Astrocyte (in vitro differentiated cells and primary cell): ENCODE measurements around the gene SLC19A1. TPM values are rescaled to one million over a fixed set of nuclear protein-coding genes. Genes with fewer than 3 reads are reported as not detected.

Experiments
- DNase-seq: peaks from one replicate; pipeline ENCODE4 v3.0.0-alpha.2; 2010; ENCODE audit warnings: low read depth
- FAIRE-seq: peaks from 2 replicates; lab custom pipeline; 2011; peaks lifted over from hg19 to GRCh38; lab: Jason Lieb, UNC
- H2AFZ ChIP-seq: 2 replicates; pipeline ENCODE4 v1.6.0; 2012; ENCODE audit warnings: low read depth, low read length, inconsistent platforms
- H3K27ac ChIP-seq: 2 replicates; pipeline ENCODE4 v1.5.1; 2011; ENCODE audit warnings: low read depth, low read length, inconsistent platforms
- H3K27me3 ChIP-seq: 2 replicates; pipeline ENCODE4 v1.6.0; 2011; ENCODE audit warnings: low read length, inconsistent platforms; ENCODE audit not compliant: insufficient read depth
- H3K36me3 ChIP-seq: 2 replicates; pipeline ENCODE4 v1.5.1; 2011; ENCODE audit warnings: low read length, inconsistent platforms; ENCODE audit not compliant: insufficient read depth
- H3K4me1 ChIP-seq: 2 replicates; pipeline ENCODE4 v1.5.1; 2011; ENCODE audit warnings: low read length, inconsistent platforms; ENCODE audit not compliant: insufficient read depth
- H3K4me2 ChIP-seq: 2 replicates; pipeline ENCODE4 v1.6.0; 2012; ENCODE audit warnings: low read length, inconsistent platforms
- H3K4me3 ChIP-seq: 2 replicates; pipeline ENCODE4 v1.5.1; 2011; ENCODE audit warnings: low read depth, mild to moderate bottlenecking, low read length, inconsistent platforms; ENCODE audit not compliant: insufficient read depth
- H3K79me2 ChIP-seq: 2 replicates; pipeline ENCODE4 v1.6.0; 2012; ENCODE audit warnings: mild to moderate bottlenecking, low read length, inconsistent platforms; ENCODE audit not compliant: insufficient read depth
- H3K9ac ChIP-seq: 2 replicates; pipeline ENCODE4 v1.6.0; 2012; ENCODE audit warnings: mild to moderate bottlenecking, low read length, inconsistent platforms
- H3K9me3 ChIP-seq: 2 replicates; pipeline ENCODE4 v1.5.1; 2012; ENCODE audit warnings: low read depth, mild to moderate bottlenecking, low read length, inconsistent platforms; ENCODE audit not compliant: insufficient read depth
- H4K20me1 ChIP-seq: 2 replicates; pipeline ENCODE4 v1.6.0; 2012; ENCODE audit warnings: low read length, inconsistent platforms; ENCODE audit not compliant: insufficient read depth
- H3K27ac Mint-ChIP-seq: one replicate; pipeline ENCODE4 v1.8.0; 2021; ENCODE audit warnings: mild to moderate bottlenecking, mixed read lengths; ENCODE audit not compliant: unreplicated experiment
- H3K27me3 Mint-ChIP-seq: one replicate; pipeline ENCODE4 v1.8.0; 2021; ENCODE audit warnings: low read depth, mixed read lengths; ENCODE audit not compliant: unreplicated experiment
- H3K36me3 Mint-ChIP-seq: one replicate; pipeline ENCODE4 v1.8.0; 2021; ENCODE audit warnings: low read depth, mixed read lengths; ENCODE audit not compliant: unreplicated experiment
- H3K4me1 Mint-ChIP-seq: one replicate; pipeline ENCODE4 v1.8.0; 2021; ENCODE audit warnings: low read depth, mixed read lengths; ENCODE audit not compliant: unreplicated experiment
- H3K4me3 Mint-ChIP-seq: one replicate; pipeline ENCODE4 v1.8.0; 2021; ENCODE audit warnings: mild to moderate bottlenecking, moderate library complexity, mixed read lengths; ENCODE audit not compliant: unreplicated experiment
- H3K9me3 Mint-ChIP-seq: one replicate; pipeline ENCODE4 v1.8.0; 2021; ENCODE audit warnings: mild to moderate bottlenecking, mixed read lengths; ENCODE audit not compliant: unreplicated experiment
- CTCF ChIP-seq: IDR thresholded peaks from 2 replicates; pipeline ENCODE4 v1.5.1; 2011; ENCODE audit warnings: low read depth, mild to moderate bottlenecking, inconsistent platforms, low read length, moderate library complexity; ENCODE audit not compliant: insufficient read depth
- EZH2 ChIP-seq: IDR thresholded peaks from 2 replicates; pipeline ENCODE4 v1.6.1; 2012; ENCODE audit warnings: mild to moderate bottlenecking, low read length, inconsistent platforms; ENCODE audit not compliant: insufficient read depth
- total RNA-seq: library from RNA; stranded (reverse); gene quantifications from 2 replicates; pipeline ENCODE4 v1.2.1, GENCODE V29; 2021

The SLC19A1 gene
- total RNA-seq, 1 donor from 2014 or later: 11.7 TPM

- Histone ChIP-seq H3K9ac (no peak overlapping the region), H3K27me3 (peaks cover 19% of the 10 kb centered on the region), H3K27ac (no peak overlapping the region), H3K4me1 (peaks cover 4% of the 10 kb centered on the region), H4K20me1 (no peaks in the 10 kb centered on the region), H3K79me2 (no peaks in the 10 kb centered on the region), H3K36me3 (no peaks in the 10 kb centered on the region), H3K4me3 (no peak overlapping the region), H2AFZ (peak overlapping the region; percentile 1), H3K9me3 (peaks cover 7% of the 10 kb centered on the region), H3K4me2 (peak overlapping the region; percentile 46)
- FAIRE-seq (no peak), DNase-seq (no peak)
- Mint-ChIP-seq H3K9me3 (peaks cover 30% of the 10 kb centered on the region), H3K36me3 (no peaks in the 10 kb centered on the region), H3K27me3 (peaks cover 38% of the 10 kb centered on the region), H3K4me3 (no peak overlapping the region), H3K4me1 (no peaks in the 10 kb centered on the region), H3K27ac (no peak overlapping the region)
- no peak for TF ChIP-seq EZH2
- TF ChIP-seq CTCF: no peak
These were observed 48.7 kb upstream of the SLC19A1 start for GRCh38 chr21:45590726-45591618.

- H3K4me2 ChIP-seq: peak overlapping the region; percentile 80
- no peak for FAIRE-seq
These were observed 48.0 kb upstream of the SLC19A1 start for GRCh38 chr21:45590246-45590725.

More at GRCh38 chr21:45590246-45590725, 48.0 kb upstream of the SLC19A1 start:
- TF ChIP-seq CTCF (no peak), EZH2 (peak; percentile 66)
- no peaks in the 10 kb centered on the region for H3K36me3 Mint-ChIP-seq
- Histone ChIP-seq H3K9me3 (peaks cover 9% of the 10 kb centered on the region), H3K9ac (no peak overlapping the region), H4K20me1 (no peaks in the 10 kb centered on the region), H3K4me3 (peak overlapping the region; percentile 33), H3K79me2 (no peaks in the 10 kb centered on the region), H3K27ac (no peak overlapping the region), H3K27me3 (peaks cover 16% of the 10 kb centered on the region), H3K36me3 (no peaks in the 10 kb centered on the region), H3K4me1 (peaks cover 4% of the 10 kb centered on the region), H2AFZ (peak overlapping the region; percentile 80)
- no peaks in the 10 kb centered on the region for H3K4me1 Mint-ChIP-seq
- no peak overlapping the region for H3K27ac Mint-ChIP-seq
- no peak overlapping the region for H3K4me3 Mint-ChIP-seq
- peaks cover 34% of the 10 kb centered on the region for H3K9me3 Mint-ChIP-seq
- DNase-seq: no peak
- peaks cover 31% of the 10 kb centered on the region for H3K27me3 Mint-ChIP-seq
